Keratinocyte (primary cell): ENCODE measurements around the gene TIGD4. TPM values are rescaled to one million over a fixed set of nuclear protein-coding genes. Genes with fewer than 3 reads are reported as not detected.
A peak's percentile ranks its signal among the peaks of the same experiment; 100 is the strongest.

Experiments
- DNase-seq: peaks from one replicate; pipeline ENCODE4 v3.0.0-alpha.2; 2011; ENCODE audit warnings: low read depth, missing footprints, low spot score
- FAIRE-seq: peaks from 2 replicates; lab custom pipeline; 2011; peaks lifted over from hg19 to GRCh38; lab: Jason Lieb, UNC
- H2AFZ ChIP-seq: 2 replicates; pipeline ENCODE4 v1.6.0; 2012; ENCODE audit warnings: low read length, control low read depth, inconsistent platforms; ENCODE audit not compliant: control insufficient read depth
- H3K27ac ChIP-seq: 2 replicates; pipeline ENCODE4 v1.5.1; 2011; ENCODE audit warnings: low read length; ENCODE audit not compliant: control insufficient read depth, insufficient read depth
- H3K27me3 ChIP-seq: 3 replicates; pipeline ENCODE4 v1.6.0; 2011; ENCODE audit warnings: low read length; ENCODE audit not compliant: control insufficient read depth, insufficient read depth; ENCODE audit errors: extremely low read depth
- H3K36me3 ChIP-seq, 2 experiments: 2 replicates in 1 of 2; 3 replicates in 1 of 2; pipeline ENCODE4 v1.5.1; 2011; ENCODE audit warnings: low read length in 2 of 2, mild to moderate bottlenecking in 1 of 2; ENCODE audit not compliant: control insufficient read depth in 2 of 2, insufficient read depth in 2 of 2; ENCODE audit errors: extremely low read depth in 1 of 2
- H3K4me1 ChIP-seq: 3 replicates; pipeline ENCODE4 v1.5.1; 2011; ENCODE audit warnings: low read length; ENCODE audit not compliant: control insufficient read depth, insufficient read depth; ENCODE audit errors: extremely low read depth
- H3K4me2 ChIP-seq: 3 replicates; pipeline ENCODE4 v1.6.0; 2011; ENCODE audit warnings: low read depth, low read length; ENCODE audit not compliant: control insufficient read depth, insufficient read depth; ENCODE audit errors: extremely low read depth
- H3K4me3 ChIP-seq, 3 experiments: fragments of 200-600 bp in 1 of 3; sonication (generic) in 1 of 3; 2 replicates in 2 of 3; 3 replicates in 1 of 3; pipeline ENCODE4 v1.5.1; 2011 to 2016; ENCODE audit warnings: low read length in 3 of 3, mild to moderate bottlenecking in 3 of 3, control low read depth in 2 of 3, inconsistent platforms in 1 of 3, low read depth in 1 of 3, mixed read lengths in 1 of 3, mixed run types in 1 of 3, moderate library complexity in 1 of 3; ENCODE audit not compliant: control insufficient read depth in 2 of 3, insufficient read depth in 2 of 3; ENCODE audit errors: extremely low read depth in 1 of 3
- H3K79me2 ChIP-seq: 2 replicates; pipeline ENCODE4 v1.6.0; 2012; ENCODE audit warnings: low read length; ENCODE audit not compliant: control insufficient read depth, insufficient read depth
- H3K9ac ChIP-seq: 3 replicates; pipeline ENCODE4 v1.6.0; 2011; ENCODE audit warnings: low read length; ENCODE audit not compliant: control insufficient read depth, insufficient read depth; ENCODE audit errors: extremely low read depth
- H3K9me1 ChIP-seq: 3 replicates; pipeline ENCODE4 v1.6.0; 2011; ENCODE audit warnings: low read length; ENCODE audit not compliant: control insufficient read depth, insufficient read depth; ENCODE audit errors: extremely low read depth
- H3K9me3 ChIP-seq: 2 replicates; pipeline ENCODE4 v1.5.1; 2012; ENCODE audit warnings: low read depth, low read length; ENCODE audit not compliant: control insufficient read depth
- H4K20me1 ChIP-seq: 3 replicates; pipeline ENCODE4 v1.6.0; 2011; ENCODE audit warnings: low read length; ENCODE audit not compliant: control insufficient read depth, insufficient read depth; ENCODE audit errors: extremely low read depth
- EZH2 ChIP-seq: IDR thresholded peaks from one replicate; pipeline ENCODE4 v1.6.1; 2012; ENCODE audit warnings: inconsistent platforms, mild to moderate bottlenecking, low read length, moderate library complexity
- dilution Hi-C: fragments of 300-500 bp; cut with MboI; formaldehyde crosslinking; loops from one replicate; pipeline ENCODE4 v1.7.0; 2020; ENCODE audit warnings: low sequenced_read_pairs; ENCODE audit not compliant: extremely low pct_ligation_motif_present
- polyA plus RNA-seq, 5 experiments: library from polyadenylated mRNA; depleted of rRNA in 3 of 5; stranded (reverse) in 3 of 5; stranded (forward) in 1 of 5; unstranded in 1 of 5; fragments of >200 nt; gene quantifications; 1 replicate in 1 of 5; 2 replicates in 3 of 5; 3 replicates in 1 of 5; pipeline versions ENCODE4 v1.2.1 to v1.2.3, GENCODE V29; 2011 to 2012; ENCODE audit warnings: missing spikeins in 2 of 5, low read depth in 1 of 5, low replicate concordance in 1 of 5
- TF ChIP-seq, protein P1 (sequence below), 3 experiments: IDR thresholded peaks in 1 of 3; conservative IDR thresholded peaks in 1 of 3; optimal IDR thresholded peaks in 1 of 3; 2 replicates in 2 of 3; 3 replicates in 1 of 3; pipeline versions ENCODE3 to v1.5.1; 2011; ENCODE audit warnings: low read length in 3 of 3, mild to moderate bottlenecking in 3 of 3, moderate library complexity in 2 of 3, control low read depth in 1 of 3, inconsistent platforms in 1 of 3; ENCODE audit not compliant: insufficient read depth in 2 of 3; ENCODE audit errors: extremely low read depth in 1 of 3

The TIGD4 gene
- polyA plus RNA-seq, 1 donor (not counting 4 experiments of a cell fraction or from before 2014, with no cell fraction given): 0.21 TPM

DNA sequence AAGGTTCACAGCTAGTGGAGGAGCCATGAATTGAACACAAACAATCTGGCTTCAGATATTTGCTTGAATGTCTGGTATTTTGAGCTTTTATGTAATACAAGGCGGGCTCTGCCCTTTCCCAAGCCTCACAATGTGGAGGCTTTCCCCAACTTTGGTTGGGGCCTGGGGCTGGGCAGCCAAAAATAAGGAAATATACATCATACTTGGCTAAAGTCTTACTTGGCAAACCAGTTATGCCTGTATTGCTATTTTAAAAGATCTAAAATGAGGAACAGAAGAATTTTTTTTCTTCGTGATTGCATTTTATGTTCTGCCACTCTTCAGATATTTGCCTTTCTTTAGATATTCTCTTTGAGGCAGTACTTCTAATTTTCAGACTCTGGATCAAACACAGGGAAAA, 26.3 kb upstream of the TIGD4 start:
- FAIRE-seq: peak; percentile 9

DNA sequence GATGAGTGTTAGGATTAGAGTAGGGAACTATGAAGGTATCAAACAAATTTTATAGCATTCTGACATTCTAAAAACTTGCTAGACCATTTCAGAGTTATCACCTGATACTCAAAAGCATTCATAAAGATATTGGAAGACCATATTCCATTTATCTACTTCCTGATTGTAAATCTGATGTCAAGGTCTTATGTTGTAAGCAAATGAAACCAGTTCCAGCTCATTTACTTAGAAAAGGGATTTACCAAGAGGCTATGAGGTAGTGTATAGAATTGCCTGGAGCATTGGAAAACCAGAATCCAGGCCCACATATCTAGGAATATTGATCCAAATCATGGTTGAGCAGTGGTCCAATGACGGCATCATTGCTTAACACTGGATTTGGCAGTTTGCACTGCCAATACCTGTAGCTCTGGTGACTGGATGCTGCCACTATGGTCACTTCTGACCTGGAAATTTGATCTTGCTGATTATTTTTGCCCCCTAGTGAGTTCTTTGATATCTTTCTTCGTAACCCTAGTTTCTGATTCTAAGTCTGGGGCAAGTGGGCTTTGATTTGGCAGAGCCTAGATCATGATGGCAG, 25.6 kb upstream of the TIGD4 start:
- dilution Hi-C loops: no loop called here

More for the DNA sequence above, 26.3 kb upstream of the TIGD4 start:
- Histone ChIP-seq H3K9me1 (no peaks in the 10 kb centered on the region), H3K4me1 (peaks cover 9% of the 10 kb centered on the region), H2AFZ (no peak overlapping the region), H3K27ac (no peak overlapping the region), H3K4me2 (no peak overlapping the region), H3K9me3 (no peaks in the 10 kb centered on the region), H4K20me1 (peaks cover 2% of the 10 kb centered on the region), H3K9ac (no peak overlapping the region), H3K36me3 (no peaks in the 10 kb centered on the region), H3K4me3 (no peak overlapping the region), H3K79me2 (peaks cover 36% of the 10 kb centered on the region), H3K27me3 (no peaks in the 10 kb centered on the region)
- dilution Hi-C loops: no loop called here
- TF ChIP-seq, protein P1, sequence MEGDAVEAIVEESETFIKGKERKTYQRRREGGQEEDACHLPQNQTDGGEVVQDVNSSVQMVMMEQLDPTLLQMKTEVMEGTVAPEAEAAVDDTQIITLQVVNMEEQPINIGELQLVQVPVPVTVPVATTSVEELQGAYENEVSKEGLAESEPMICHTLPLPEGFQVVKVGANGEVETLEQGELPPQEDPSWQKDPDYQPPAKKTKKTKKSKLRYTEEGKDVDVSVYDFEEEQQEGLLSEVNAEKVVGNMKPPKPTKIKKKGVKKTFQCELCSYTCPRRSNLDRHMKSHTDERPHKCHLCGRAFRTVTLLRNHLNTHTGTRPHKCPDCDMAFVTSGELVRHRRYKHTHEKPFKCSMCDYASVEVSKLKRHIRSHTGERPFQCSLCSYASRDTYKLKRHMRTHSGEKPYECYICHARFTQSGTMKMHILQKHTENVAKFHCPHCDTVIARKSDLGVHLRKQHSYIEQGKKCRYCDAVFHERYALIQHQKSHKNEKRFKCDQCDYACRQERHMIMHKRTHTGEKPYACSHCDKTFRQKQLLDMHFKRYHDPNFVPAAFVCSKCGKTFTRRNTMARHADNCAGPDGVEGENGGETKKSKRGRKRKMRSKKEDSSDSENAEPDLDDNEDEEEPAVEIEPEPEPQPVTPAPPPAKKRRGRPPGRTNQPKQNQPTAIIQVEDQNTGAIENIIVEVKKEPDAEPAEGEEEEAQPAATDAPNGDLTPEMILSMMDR (optimal IDR thresholded peaks at IDR 0.05 in 1 of 3, IDR thresholded peaks at IDR 0.05 in 1 of 3, conservative IDR thresholded peaks at IDR 0.05 in 1 of 3; ENCODE audit: extremely low read depth in 1 of 3, insufficient read depth in 2 of 3, low read length in 3 of 3): no peak
- no peak for TF ChIP-seq EZH2
- no peak for DNase-seq

More for the DNA sequence above, 25.6 kb upstream of the TIGD4 start:
- H3K9me3 ChIP-seq: no peaks in the 10 kb centered on the region
- peaks cover 9% of the 10 kb centered on the region for H3K4me1 ChIP-seq
- no peak overlapping the region for H2AFZ ChIP-seq
- H3K9me1 ChIP-seq: no peaks in the 10 kb centered on the region
- no peaks in the 10 kb centered on the region for H3K36me3 ChIP-seq
- H3K27me3 ChIP-seq: no peaks in the 10 kb centered on the region
- H3K4me3 ChIP-seq: no peak overlapping the region
- FAIRE-seq (no peak), DNase-seq (no peak)
- peaks cover 37% of the 10 kb centered on the region for H3K79me2 ChIP-seq
- TF ChIP-seq EZH2: no peak
- TF ChIP-seq, protein P1 (optimal IDR thresholded peaks at IDR 0.05 in 1 of 3, IDR thresholded peaks at IDR 0.05 in 1 of 3, conservative IDR thresholded peaks at IDR 0.05 in 1 of 3; ENCODE audit: extremely low read depth in 1 of 3, insufficient read depth in 2 of 3, low read length in 3 of 3): no peak
- H4K20me1 ChIP-seq: peaks cover 2% of the 10 kb centered on the region
- no peak overlapping the region for H3K27ac ChIP-seq
- no peak overlapping the region for H3K4me2 ChIP-seq
- H3K9ac ChIP-seq: no peak overlapping the region
